ENCODE measurements around the gene TMEFF2.

DNA sequence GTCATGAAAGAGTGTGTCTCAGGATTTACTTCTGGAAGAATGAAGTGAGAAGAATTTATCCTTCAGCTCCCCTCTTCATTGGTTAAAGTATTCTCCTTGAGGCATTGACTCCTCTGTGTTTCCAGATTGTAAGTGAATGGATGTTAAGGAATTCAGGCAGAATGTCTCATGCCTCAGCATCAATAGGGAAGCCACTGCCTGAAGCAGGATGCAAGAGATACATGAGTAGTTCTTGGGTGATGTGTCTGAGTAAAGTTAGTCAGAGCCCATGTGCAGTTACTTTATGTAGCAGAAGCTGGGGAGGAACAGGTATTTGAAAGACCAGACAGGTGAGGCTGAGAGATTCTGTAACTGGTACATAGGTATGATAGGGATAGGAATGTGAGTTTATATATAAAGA lies 34.0 kb upstream of the TMEFF2 start:
- TF ChIP-seq, protein P1, sequence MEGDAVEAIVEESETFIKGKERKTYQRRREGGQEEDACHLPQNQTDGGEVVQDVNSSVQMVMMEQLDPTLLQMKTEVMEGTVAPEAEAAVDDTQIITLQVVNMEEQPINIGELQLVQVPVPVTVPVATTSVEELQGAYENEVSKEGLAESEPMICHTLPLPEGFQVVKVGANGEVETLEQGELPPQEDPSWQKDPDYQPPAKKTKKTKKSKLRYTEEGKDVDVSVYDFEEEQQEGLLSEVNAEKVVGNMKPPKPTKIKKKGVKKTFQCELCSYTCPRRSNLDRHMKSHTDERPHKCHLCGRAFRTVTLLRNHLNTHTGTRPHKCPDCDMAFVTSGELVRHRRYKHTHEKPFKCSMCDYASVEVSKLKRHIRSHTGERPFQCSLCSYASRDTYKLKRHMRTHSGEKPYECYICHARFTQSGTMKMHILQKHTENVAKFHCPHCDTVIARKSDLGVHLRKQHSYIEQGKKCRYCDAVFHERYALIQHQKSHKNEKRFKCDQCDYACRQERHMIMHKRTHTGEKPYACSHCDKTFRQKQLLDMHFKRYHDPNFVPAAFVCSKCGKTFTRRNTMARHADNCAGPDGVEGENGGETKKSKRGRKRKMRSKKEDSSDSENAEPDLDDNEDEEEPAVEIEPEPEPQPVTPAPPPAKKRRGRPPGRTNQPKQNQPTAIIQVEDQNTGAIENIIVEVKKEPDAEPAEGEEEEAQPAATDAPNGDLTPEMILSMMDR (IDR thresholded peaks at IDR 0.05): no peak
- no peak for TF ChIP-seq POLR2AphosphoS5 (IDR thresholded peaks at IDR 0.05)

Data from upper lobe of left lung (tissue), 4 donors.